Colonic mucosa (tissue), 4 donors: ENCODE results near the gene TEX28. TPM values are rescaled to one million over a fixed set of nuclear protein-coding genes. Genes with fewer than 3 reads are reported as not detected.
A peak's percentile ranks its signal among the peaks of the same experiment; 100 is the strongest.
"Not testable (repeated sequence)": the region's sequence is repeated elsewhere in the genome, so short reads cannot be mapped to it uniquely, and the experiment has no call there.

Source experiments
- DNase-seq: peaks from one replicate; pipeline ENCODE4 v3.0.0-alpha.2; 2020
- H3K27ac ChIP-seq: fragments of 200-600 bp; one replicate; pipeline ENCODE4 v1.8.0; 2021
- H3K27me3 ChIP-seq: fragments of 200-600 bp; one replicate; pipeline ENCODE4 v1.8.0; 2021
- H3K36me3 ChIP-seq: fragments of 200-600 bp; one replicate; pipeline ENCODE4 v1.8.0; 2021
- H3K4me1 ChIP-seq: fragments of 200-600 bp; one replicate; pipeline ENCODE4 v1.8.0; 2021; ENCODE audit warnings: mild to moderate bottlenecking
- H3K4me3 ChIP-seq: fragments of 200-600 bp; one replicate; pipeline ENCODE4 v1.8.0; 2021
- H3K9ac ChIP-seq, 2 donors: one replicate each; pipeline ENCODE4 v1.7.0; 2013; ENCODE audit warnings: control low read depth in 2 of 2, low read depth in 2 of 2, low read length in 2 of 2
- H3K9me3 ChIP-seq: fragments of 200-600 bp; one replicate; pipeline ENCODE4 v1.8.0; 2021
- intact Hi-C: fragments of 100-400 bp; cut with DNase I; formaldehyde crosslinking; loops from one replicate; pipeline ENCODE4 v1.14.1; 2022
- total RNA-seq, 2 donors: library from RNA; stranded (reverse); fragmentation: NEBNext Ultra II Directional in 1 of 2; extraction: Animal tissue kit (Norgen Biotek cat#: 25700) in 1 of 2; gene quantifications; one replicate each; pipeline ENCODE4 v1.2.1, GENCODE V29; 2021
- TF ChIP-seq, protein P1 (sequence below): fragments of 200-600 bp; IDR thresholded peaks from one replicate; pipeline ENCODE4 v1.8.0; 2022; ENCODE audit warnings: antibody characterized with exemption, mild to moderate bottlenecking
- donor health status: healthy.
- donor health status: DM: no; HTN: no; CAD: no.
- donor health status: DM: no; HTN: no; CAD: no.

TEX28 gene, protein sequence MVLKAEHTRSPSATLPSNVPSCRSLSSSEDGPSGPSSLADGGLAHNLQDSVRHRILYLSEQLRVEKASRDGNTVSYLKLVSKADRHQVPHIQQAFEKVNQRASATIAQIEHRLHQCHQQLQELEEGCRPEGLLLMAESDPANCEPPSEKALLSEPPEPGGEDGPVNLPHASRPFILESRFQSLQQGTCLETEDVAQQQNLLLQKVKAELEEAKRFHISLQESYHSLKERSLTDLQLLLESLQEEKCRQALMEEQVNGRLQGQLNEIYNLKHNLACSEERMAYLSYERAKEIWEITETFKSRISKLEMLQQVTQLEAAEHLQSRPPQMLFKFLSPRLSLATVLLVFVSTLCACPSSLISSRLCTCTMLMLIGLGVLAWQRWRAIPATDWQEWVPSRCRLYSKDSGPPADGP
- not detected for total RNA-seq

DNA sequence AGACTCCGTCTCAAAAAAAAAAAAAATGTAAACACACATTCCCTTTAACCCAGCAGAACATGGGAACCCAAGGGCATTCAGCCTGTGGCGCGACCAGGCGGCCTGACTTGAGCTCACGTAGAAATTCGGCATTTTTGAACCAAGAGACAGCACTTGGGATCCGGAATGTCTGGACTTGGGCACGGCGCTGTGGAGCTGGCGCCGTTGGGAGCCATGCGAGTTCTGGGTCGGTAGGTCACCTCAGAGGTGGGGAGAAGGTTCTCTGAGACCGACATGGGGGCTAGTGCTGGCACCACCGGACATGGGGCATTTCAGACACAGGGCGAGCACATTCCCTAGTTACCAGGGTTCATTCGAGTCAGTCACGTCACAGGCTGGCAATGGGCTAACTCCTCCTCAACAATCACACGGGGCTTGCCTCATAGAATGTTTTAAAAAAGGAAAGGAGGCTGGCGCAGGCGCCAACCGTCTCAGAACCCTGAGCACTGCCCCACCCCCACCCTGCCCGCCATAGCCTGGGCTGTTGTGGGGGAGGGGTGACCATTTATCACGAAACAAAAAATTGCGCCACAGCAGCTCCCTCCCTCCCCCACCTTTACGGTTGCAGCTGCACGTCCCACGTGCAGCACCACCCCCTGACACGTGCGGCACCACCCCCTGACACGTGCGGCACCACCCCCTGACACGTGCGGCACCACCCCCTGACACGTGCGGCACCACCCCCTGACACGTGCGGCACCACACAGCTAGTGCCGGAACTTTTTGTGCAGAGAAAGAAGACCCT lies at the start of gene TEX28:
Gene TEX28 (minus strand): TSS at position 334 of the 784 bp plus-strand sequence. CDS start 3,007 bp downstream, outside the sequence.
- Histone ChIP-seq H3K36me3 (no peaks in the 10 kb centered on the region), H3K27me3 (no peaks in the 10 kb centered on the region), H3K9me3 (no peaks in the 10 kb centered on the region), H3K4me3 (no peak within 1 kb of the TSS), H3K9ac (no peak within 1 kb of the TSS), H3K4me1 (no peaks in the 10 kb centered on the region), H3K27ac (no peak within 1 kb of the TSS)
- TF ChIP-seq, protein P1, sequence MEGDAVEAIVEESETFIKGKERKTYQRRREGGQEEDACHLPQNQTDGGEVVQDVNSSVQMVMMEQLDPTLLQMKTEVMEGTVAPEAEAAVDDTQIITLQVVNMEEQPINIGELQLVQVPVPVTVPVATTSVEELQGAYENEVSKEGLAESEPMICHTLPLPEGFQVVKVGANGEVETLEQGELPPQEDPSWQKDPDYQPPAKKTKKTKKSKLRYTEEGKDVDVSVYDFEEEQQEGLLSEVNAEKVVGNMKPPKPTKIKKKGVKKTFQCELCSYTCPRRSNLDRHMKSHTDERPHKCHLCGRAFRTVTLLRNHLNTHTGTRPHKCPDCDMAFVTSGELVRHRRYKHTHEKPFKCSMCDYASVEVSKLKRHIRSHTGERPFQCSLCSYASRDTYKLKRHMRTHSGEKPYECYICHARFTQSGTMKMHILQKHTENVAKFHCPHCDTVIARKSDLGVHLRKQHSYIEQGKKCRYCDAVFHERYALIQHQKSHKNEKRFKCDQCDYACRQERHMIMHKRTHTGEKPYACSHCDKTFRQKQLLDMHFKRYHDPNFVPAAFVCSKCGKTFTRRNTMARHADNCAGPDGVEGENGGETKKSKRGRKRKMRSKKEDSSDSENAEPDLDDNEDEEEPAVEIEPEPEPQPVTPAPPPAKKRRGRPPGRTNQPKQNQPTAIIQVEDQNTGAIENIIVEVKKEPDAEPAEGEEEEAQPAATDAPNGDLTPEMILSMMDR: no peak
- no peak for DNase-seq
- intact Hi-C loops: no loop called here

DNA sequence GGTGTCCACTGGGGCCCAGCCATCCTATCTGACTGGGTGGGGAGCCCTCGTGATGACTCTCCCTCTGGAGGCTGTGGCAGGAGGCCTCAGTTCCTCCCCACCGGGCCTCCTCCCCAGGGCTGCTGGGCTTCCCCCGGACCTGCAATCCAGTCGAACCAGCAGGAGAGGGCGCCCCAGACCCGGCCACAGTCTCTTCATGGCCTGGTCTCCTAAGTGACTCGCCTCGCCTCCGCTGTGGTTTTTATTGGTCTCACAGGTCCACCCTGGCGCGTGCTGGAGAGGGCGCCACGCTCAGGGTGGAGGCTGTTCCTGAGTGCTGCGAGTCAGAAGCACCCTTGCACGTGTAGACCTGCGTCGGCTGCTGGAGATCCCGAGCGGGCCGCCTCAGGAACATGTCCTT lies 48.7 kb upstream of the TEX28 start:
- H3K9me3 ChIP-seq, H3K27ac ChIP-seq, H3K36me3 ChIP-seq, DNase-seq, intact Hi-C loops, H3K9ac ChIP-seq, H3K27me3 ChIP-seq, H3K4me3 ChIP-seq, H3K4me1 ChIP-seq: not testable (repeated sequence)

- intact Hi-C loops, H3K4me3 ChIP-seq, DNase-seq, H3K27ac ChIP-seq, H3K9ac ChIP-seq, H3K9me3 ChIP-seq, H3K36me3 ChIP-seq, H3K27me3 ChIP-seq, H3K4me1 ChIP-seq: not testable (repeated sequence)
These were observed 48.1 kb upstream of the TEX28 start for GRCh38 chrX:154343063-154343462.

DNA sequence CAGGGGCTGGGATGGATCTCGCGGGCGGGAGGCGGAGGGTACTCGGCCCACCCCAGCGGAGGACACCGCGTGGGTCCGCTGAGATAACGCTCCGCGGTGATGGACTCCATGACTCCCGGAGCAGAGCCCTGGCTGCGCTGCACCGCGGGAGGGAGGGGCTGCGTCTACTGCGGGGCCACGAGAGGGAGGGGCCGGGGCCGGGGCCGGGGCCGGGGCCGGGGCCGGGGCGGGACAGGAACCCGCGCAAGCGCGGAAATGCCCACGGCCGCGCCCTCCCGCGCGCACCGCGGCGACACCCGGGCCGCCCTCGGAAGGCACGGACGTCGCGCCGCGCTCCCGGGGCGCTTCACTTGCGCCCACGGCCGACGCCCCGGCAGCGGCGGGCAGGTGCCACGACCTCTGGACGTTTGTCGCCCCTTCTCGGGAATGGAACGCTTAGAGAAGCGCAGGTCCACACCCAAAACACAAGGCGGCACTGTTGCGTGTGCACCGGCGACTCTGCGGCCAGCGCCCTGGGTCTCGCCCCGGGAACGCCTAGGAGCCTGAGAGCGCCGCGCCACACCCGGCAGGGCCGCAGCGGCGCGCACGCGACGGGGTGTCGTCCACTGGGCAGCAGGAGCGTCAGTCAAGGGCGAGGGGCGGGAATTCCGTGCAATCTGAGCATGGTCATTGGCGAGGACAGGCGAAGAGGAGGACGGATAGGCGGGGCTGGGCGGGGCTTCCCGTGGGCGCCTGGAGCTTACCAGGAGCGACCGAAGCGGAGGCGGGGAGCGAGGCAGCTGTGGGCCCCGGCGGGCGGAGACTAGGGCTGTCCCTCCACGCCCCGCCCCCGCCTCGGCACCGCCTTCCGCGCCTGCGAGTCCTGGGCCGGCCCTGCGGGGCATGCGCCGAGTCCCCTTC lies 46.7 kb upstream of the TEX28 start:
- intact Hi-C loops: not testable (repeated sequence)
- H3K27ac ChIP-seq: peak overlapping the region; percentile 60

DNA sequence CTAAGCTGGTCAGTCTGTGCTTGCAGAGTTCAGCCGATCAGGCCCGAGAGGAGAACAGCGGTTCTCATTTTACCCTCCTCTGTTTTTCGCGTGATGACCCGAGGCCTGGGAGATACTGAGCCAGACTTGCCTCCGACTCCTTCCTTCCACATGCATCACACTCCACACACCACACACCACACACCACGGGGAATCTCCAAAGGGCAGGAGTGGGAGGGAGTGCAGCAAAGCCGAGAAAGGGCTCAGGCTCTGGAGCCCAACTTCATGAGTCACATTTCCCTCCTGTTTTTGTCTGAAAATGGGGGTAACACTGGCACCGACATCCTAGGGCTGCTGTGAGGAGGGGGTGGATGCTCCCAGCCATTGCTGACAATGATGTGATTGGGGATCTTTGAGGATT lies 39.6 kb upstream of the TEX28 start:
- Histone ChIP-seq H3K4me1 (no peaks in the 10 kb centered on the region), H3K27me3 (no peaks in the 10 kb centered on the region), H3K9ac (no peak overlapping the region), H3K36me3 (no peaks in the 10 kb centered on the region), H3K27ac (no peak overlapping the region), H3K9me3 (no peaks in the 10 kb centered on the region), H3K4me3 (no peak overlapping the region)
- DNase-seq: no peak
- TF ChIP-seq, protein P1: no peak
- intact Hi-C loops: no loop called here

More for the DNA sequence above, 46.7 kb upstream of the TEX28 start:
- H3K4me3 ChIP-seq, H3K27me3 ChIP-seq, H3K9me3 ChIP-seq, H3K36me3 ChIP-seq, H3K4me1 ChIP-seq, H3K9ac ChIP-seq, DNase-seq: not testable (repeated sequence)

DNA sequence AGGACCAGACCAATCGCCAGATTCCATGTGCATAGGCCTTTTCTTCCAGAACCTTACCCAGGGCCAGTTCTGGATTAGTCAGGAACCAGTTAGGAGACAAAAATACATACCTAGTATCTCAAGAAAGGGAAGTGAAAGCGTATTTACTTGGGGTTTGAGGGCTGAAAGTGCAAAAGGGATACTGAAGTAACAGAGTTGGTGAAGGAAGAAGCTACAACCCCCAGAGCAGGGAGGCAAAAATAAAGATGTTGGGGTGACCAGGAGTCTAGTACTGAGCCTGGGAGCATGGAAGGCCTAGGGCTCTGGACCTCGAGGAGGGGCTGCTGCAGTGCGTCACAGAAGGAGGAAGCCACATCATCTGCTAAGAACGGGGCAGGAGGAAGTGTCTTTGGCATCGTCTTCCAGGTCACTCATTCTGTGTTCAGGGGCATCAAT lies 38.9 kb upstream of the TEX28 start:
- Histone ChIP-seq H3K4me1 (no peaks in the 10 kb centered on the region), H3K27ac (no peak overlapping the region), H3K9me3 (no peaks in the 10 kb centered on the region), H3K9ac (no peak overlapping the region), H3K4me3 (no peak overlapping the region), H3K36me3 (no peaks in the 10 kb centered on the region), H3K27me3 (no peaks in the 10 kb centered on the region)
- no peak for DNase-seq
- TF ChIP-seq, protein P1: no peak
- intact Hi-C loops: no loop called here
